H9 (cell line): ENCODE measurements around the gene TMEM123. TPM values are rescaled to one million over a fixed set of nuclear protein-coding genes. Genes with fewer than 3 reads are reported as not detected.

Source experiments
- DNase-seq: peaks from one replicate; pipeline ENCODE4 v3.0.0-alpha.2; 2017
- H2AFZ ChIP-seq: one replicate; pipeline ENCODE4 v1.6.1; 2013; ENCODE audit warnings: mild to moderate bottlenecking, low read length, control low read depth, moderate library complexity
- H2AK5ac ChIP-seq: 2 replicates; pipeline ENCODE4 v1.6.1; 2013; ENCODE audit warnings: low read length, control low read depth, mixed read lengths; ENCODE audit not compliant: insufficient read length
- H2BK120ac ChIP-seq: one replicate; pipeline ENCODE4 v1.6.1; 2013; ENCODE audit warnings: low read depth, mild to moderate bottlenecking, low read length, control low read depth, inconsistent platforms; ENCODE audit not compliant: poor library complexity, severe bottlenecking
- H2BK12ac ChIP-seq: 2 replicates; pipeline ENCODE4 v1.6.1; 2013; ENCODE audit warnings: low read length, control low read depth, mixed read lengths, low read depth; ENCODE audit not compliant: insufficient read length
- H2BK15ac ChIP-seq: 2 replicates; pipeline ENCODE4 v1.6.1; 2013; ENCODE audit warnings: low read depth, low read length, control low read depth
- H2BK20ac ChIP-seq: one replicate; pipeline ENCODE4 v1.6.1; 2013; ENCODE audit warnings: low read depth, mild to moderate bottlenecking, low read length, control low read depth, inconsistent platforms; ENCODE audit not compliant: poor library complexity, severe bottlenecking
- H2BK5ac ChIP-seq: 2 replicates; pipeline ENCODE4 v1.6.1; 2013; ENCODE audit warnings: low read length, control low read depth, mixed read lengths; ENCODE audit not compliant: insufficient read length
- H3K14ac ChIP-seq: 2 replicates; pipeline ENCODE4 v1.6.1; 2013; ENCODE audit warnings: low read length, control low read depth; ENCODE audit not compliant: insufficient read depth
- H3K18ac ChIP-seq: 2 replicates; pipeline ENCODE4 v1.6.1; 2013; ENCODE audit warnings: low read depth, mild to moderate bottlenecking, mixed read lengths, low read length, control low read depth; ENCODE audit not compliant: insufficient read length
- H3K23ac ChIP-seq: 2 replicates; pipeline ENCODE4 v1.6.1; 2013; ENCODE audit warnings: low read length, control low read depth, mixed read lengths, low read depth; ENCODE audit not compliant: insufficient read length
- H3K23me2 ChIP-seq: 2 replicates; pipeline ENCODE4 v1.6.1; 2013; ENCODE audit warnings: low read depth, mild to moderate bottlenecking, mixed read lengths, low read length, control low read depth; ENCODE audit not compliant: insufficient read length, poor library complexity, severe bottlenecking
- H3K27ac ChIP-seq: 2 replicates; pipeline ENCODE4 v1.5.1; 2013; ENCODE audit warnings: low read length, control low read depth, mixed read lengths, low read depth; ENCODE audit not compliant: insufficient read length
- H3K27me3 ChIP-seq: 2 replicates; pipeline ENCODE4 v1.6.1; 2013; ENCODE audit warnings: low read length, control low read depth, inconsistent platforms; ENCODE audit not compliant: insufficient read depth
- H3K4ac ChIP-seq: 2 replicates; pipeline ENCODE4 v1.6.1; 2013; ENCODE audit warnings: low read depth, mild to moderate bottlenecking, control low read depth, inconsistent platforms, low read length, moderate library complexity
- H3K4me1 ChIP-seq: 2 replicates; pipeline ENCODE4 v1.6.1; 2013; ENCODE audit warnings: low read length, control low read depth, inconsistent platforms; ENCODE audit not compliant: insufficient read depth
- H3K4me2 ChIP-seq: 2 replicates; pipeline ENCODE4 v1.6.1; 2013; ENCODE audit warnings: low read length, control low read depth, mixed read lengths; ENCODE audit not compliant: insufficient read length, insufficient read depth
- H3K56ac ChIP-seq: 2 replicates; pipeline ENCODE4 v1.6.1; 2013; ENCODE audit warnings: low read depth, mild to moderate bottlenecking, mixed read lengths, low read length, control low read depth; ENCODE audit not compliant: insufficient read length
- H3K79me1 ChIP-seq: 2 replicates; pipeline ENCODE4 v1.6.1; 2013; ENCODE audit warnings: low read depth, mild to moderate bottlenecking, moderate library complexity, low read length, control low read depth, inconsistent platforms; ENCODE audit not compliant: insufficient read depth, poor library complexity, severe bottlenecking
- H3K79me2 ChIP-seq: 2 replicates; pipeline ENCODE4 v1.6.1; 2013; ENCODE audit warnings: low read length, control low read depth, inconsistent platforms; ENCODE audit not compliant: insufficient read depth
- H3K9ac ChIP-seq: 2 replicates; pipeline ENCODE4 v1.6.1; 2013; ENCODE audit warnings: low read length, control low read depth, mixed read lengths; ENCODE audit not compliant: insufficient read length; ENCODE audit errors: extremely low read depth
- H3K9me3 ChIP-seq: one replicate; pipeline ENCODE4 v1.6.1; 2013; ENCODE audit warnings: low read depth, low read length, inconsistent platforms; ENCODE audit not compliant: control insufficient read depth
- H3T11ph ChIP-seq: one replicate; pipeline ENCODE4 v1.6.1; 2013; ENCODE audit warnings: mild to moderate bottlenecking, low read length, control low read depth, inconsistent platforms
- H4K20me1 ChIP-seq: one replicate; pipeline ENCODE4 v1.6.1; 2013; ENCODE audit not compliant: control insufficient read depth, insufficient read length, insufficient read depth
- H4K5ac ChIP-seq: 2 replicates; pipeline ENCODE4 v1.6.1; 2013; ENCODE audit warnings: low read depth, mild to moderate bottlenecking, mixed read lengths, low read length, control low read depth; ENCODE audit not compliant: insufficient read length
- H4K8ac ChIP-seq: replicated peaks from 2 replicates; pipeline ENCODE4 v1.6.1; 2013; ENCODE audit warnings: low read length, control low read depth, mixed read lengths, low read depth; ENCODE audit not compliant: insufficient read length
- H4K91ac ChIP-seq: 2 replicates; pipeline ENCODE4 v1.6.1; 2013; ENCODE audit warnings: low read depth, mild to moderate bottlenecking, moderate library complexity, mixed read lengths, low read length, control low read depth; ENCODE audit not compliant: insufficient read length
- H3K27ac Mint-ChIP-seq, 3 experiments: 2 replicates in 2 of 3; 3 replicates in 1 of 3; pipeline ENCODE4 v1.8.0; 2020 to 2021; ENCODE audit warnings: mixed read lengths in 3 of 3, mild to moderate bottlenecking in 1 of 3, moderate library complexity in 1 of 3
- H3K27me3 Mint-ChIP-seq: 2 replicates; pipeline ENCODE4 v1.8.0; 2021; ENCODE audit warnings: low read depth, mild to moderate bottlenecking, moderate library complexity, mixed read lengths
- H3K36me3 Mint-ChIP-seq, 3 experiments: 2 replicates in 2 of 3; 3 replicates in 1 of 3; pipeline ENCODE4 v1.8.0; 2020 to 2021; ENCODE audit warnings: low read depth in 3 of 3, mixed read lengths in 3 of 3; ENCODE audit not compliant: insufficient read depth in 1 of 3
- H3K4me1 Mint-ChIP-seq, 2 experiments: 2 replicates each; pipeline ENCODE4 v1.8.0; 2020; ENCODE audit warnings: mixed read lengths in 2 of 2
- H3K4me3 Mint-ChIP-seq, 2 experiments: 2 replicates in 1 of 2; 3 replicates in 1 of 2; pipeline ENCODE4 v1.8.0; 2020 to 2021; ENCODE audit warnings: mild to moderate bottlenecking in 2 of 2, mixed read lengths in 2 of 2, moderate library complexity in 1 of 2
- H3K9me3 Mint-ChIP-seq, 2 experiments: 2 replicates in 1 of 2; 3 replicates in 1 of 2; pipeline ENCODE4 v1.8.0; 2020; ENCODE audit warnings: mild to moderate bottlenecking in 2 of 2, mixed read lengths in 2 of 2, moderate library complexity in 1 of 2
- WGBS: extraction: QIAGEN DNeasy Blood & Tissue Kit; methylation state at CpG from one replicate; pipeline ENCODE4 v1.1.7; 2013; ENCODE audit warnings: missing lambda C conversion rate, low lambda C conversion rate, mixed read lengths; ENCODE audit not compliant: insufficient read length; ENCODE audit errors: extremely low coverage; 5-methylcytosine and 5-hydroxymethylcytosine counted together
- total RNA-seq: library from RNA; stranded (reverse); gene quantifications from 2 replicates; pipeline ENCODE4 v1.2.1, GENCODE V29; 2021
- TF ChIP-seq, protein P1 (sequence below): fragments of 200-600 bp; sonication (generic); conservative IDR thresholded peaks from 3 replicates; pipeline ENCODE4 v1.8.0; 2021; ENCODE audit warnings: antibody characterized with exemption, mild to moderate bottlenecking

TMEM123 gene
- total RNA-seq, 1 experiment from 2014 or later: 76.7 TPM

DNA sequence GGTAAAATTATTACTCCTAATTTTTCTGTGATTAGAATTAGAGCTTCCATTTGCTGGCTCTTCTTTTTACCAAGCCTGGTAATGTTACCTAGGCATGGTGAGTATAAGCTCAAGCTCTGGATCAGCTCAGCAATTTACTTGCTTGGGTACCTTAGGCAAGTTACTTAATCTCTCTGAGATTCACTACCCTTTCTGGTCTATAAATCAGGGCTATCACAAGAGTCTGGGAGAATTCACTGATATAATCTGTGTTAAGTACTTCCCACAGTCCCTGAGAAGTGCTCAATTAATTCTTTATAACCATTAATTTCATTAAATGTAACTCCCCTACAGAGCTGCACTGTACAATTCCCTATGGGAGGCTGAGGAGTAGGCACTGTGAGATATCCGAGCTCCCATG lies 44.2 kb downstream of the TMEM123 start:
- no peak overlapping the region for H3T11ph ChIP-seq
- peaks cover 0 to 4% (median 4%) of the 10 kb centered on the region in 3 experiments; a peak in 1 of 7 replicates for H3K36me3 Mint-ChIP-seq
- H4K8ac ChIP-seq: no peak overlapping the region
- H2BK5ac ChIP-seq: no peak overlapping the region
- no CpG with 5 or more reads among the region's 1 CpG for WGBS
- H2AK5ac ChIP-seq: no peak overlapping the region
- H3K23me2 ChIP-seq: no peaks in the 10 kb centered on the region
- H3K14ac ChIP-seq: no peak overlapping the region
- H4K5ac ChIP-seq: no peak overlapping the region
- no peaks in the 10 kb centered on the region for H3K9me3 Mint-ChIP-seq
- H3K4me2 ChIP-seq: no peak overlapping the region
- H4K91ac ChIP-seq: no peak overlapping the region
- DNase-seq: no peak
- H4K20me1 ChIP-seq: no peaks in the 10 kb centered on the region
- H2BK20ac ChIP-seq: no peak overlapping the region
- H3K4me1 ChIP-seq: 0 out of 2 replicates have a peak, but pooled peaks cover 5% of the 10 kb centered on the region
- no peak overlapping the region for H2AFZ ChIP-seq
- peaks cover 0 to 7% of the 10 kb centered on the region in 2 experiments; a peak in 2 of 4 replicates for H3K4me1 Mint-ChIP-seq
- no peak overlapping the region for H3K23ac ChIP-seq
- H2BK15ac ChIP-seq: no peak overlapping the region
- TF ChIP-seq, protein P1, sequence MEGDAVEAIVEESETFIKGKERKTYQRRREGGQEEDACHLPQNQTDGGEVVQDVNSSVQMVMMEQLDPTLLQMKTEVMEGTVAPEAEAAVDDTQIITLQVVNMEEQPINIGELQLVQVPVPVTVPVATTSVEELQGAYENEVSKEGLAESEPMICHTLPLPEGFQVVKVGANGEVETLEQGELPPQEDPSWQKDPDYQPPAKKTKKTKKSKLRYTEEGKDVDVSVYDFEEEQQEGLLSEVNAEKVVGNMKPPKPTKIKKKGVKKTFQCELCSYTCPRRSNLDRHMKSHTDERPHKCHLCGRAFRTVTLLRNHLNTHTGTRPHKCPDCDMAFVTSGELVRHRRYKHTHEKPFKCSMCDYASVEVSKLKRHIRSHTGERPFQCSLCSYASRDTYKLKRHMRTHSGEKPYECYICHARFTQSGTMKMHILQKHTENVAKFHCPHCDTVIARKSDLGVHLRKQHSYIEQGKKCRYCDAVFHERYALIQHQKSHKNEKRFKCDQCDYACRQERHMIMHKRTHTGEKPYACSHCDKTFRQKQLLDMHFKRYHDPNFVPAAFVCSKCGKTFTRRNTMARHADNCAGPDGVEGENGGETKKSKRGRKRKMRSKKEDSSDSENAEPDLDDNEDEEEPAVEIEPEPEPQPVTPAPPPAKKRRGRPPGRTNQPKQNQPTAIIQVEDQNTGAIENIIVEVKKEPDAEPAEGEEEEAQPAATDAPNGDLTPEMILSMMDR: no peak
- H3K79me1 ChIP-seq: no peaks in the 10 kb centered on the region
- H3K18ac ChIP-seq: no peak overlapping the region
- no peaks in the 10 kb centered on the region for H3K27me3 Mint-ChIP-seq
- H3K9me3 ChIP-seq: no peaks in the 10 kb centered on the region
- no peak overlapping the region for H2BK12ac ChIP-seq
- H3K4me3 Mint-ChIP-seq: no peak overlapping the region
- H3K27ac ChIP-seq: no peak overlapping the region
- H3K56ac ChIP-seq: no peak overlapping the region
- no peak overlapping the region for H2BK120ac ChIP-seq
- no peak overlapping the region for H3K9ac ChIP-seq
- no peak overlapping the region for H3K27ac Mint-ChIP-seq
- no peaks in the 10 kb centered on the region for H3K27me3 ChIP-seq
- H3K79me2 ChIP-seq: peaks cover 2% of the 10 kb centered on the region; the same call in 1 of the 2 replicates
- H3K4ac ChIP-seq: no peak overlapping the region
